OCI-LY3 (cell line): ENCODE measurements around the gene AUTS2.

Experiments
- H2AFZ ChIP-seq: fragments of 200-600, 300-600 bp; shearing (Covaris generic); 2 replicates; pipeline ENCODE4 v1.6.0; 2014; ENCODE audit warnings: antibody characterized with exemption, low read depth, low read length
- H3K27ac ChIP-seq: fragments of 200-600, 300-600 bp; sonication (generic); 2 replicates; pipeline ENCODE4 v1.5.1; 2014; ENCODE audit warnings: mild to moderate bottlenecking, low read length, moderate library complexity, mixed read lengths
- H3K27me3 ChIP-seq: fragments of 200-600, 300-600 bp; sonication (generic); 2 replicates; pipeline ENCODE4 v1.6.1; 2014; ENCODE audit warnings: low read depth, low read length, mixed read lengths
- H3K36me3 ChIP-seq: fragments of 200-600, 300-600 bp; sonication (generic); replicated peaks from 2 replicates; pipeline ENCODE3; 2014; ENCODE audit warnings: low read depth, low read length, mixed read lengths
- H3K4me1 ChIP-seq: fragments of 300-600, 200-600 bp; sonication (generic); 2 replicates; pipeline ENCODE4 v1.6.1; 2014; ENCODE audit warnings: low read length, mixed read lengths
- H3K4me2 ChIP-seq: fragments of 200-600, 300-600 bp; sonication (generic); 2 replicates; pipeline ENCODE4 v1.6.1; 2014; ENCODE audit warnings: low read length, mixed read lengths
- H3K4me3 ChIP-seq: fragments of 300-600, 200-600 bp; sonication (generic); 2 replicates; pipeline ENCODE4 v1.5.1; 2014; ENCODE audit warnings: antibody characterized with exemption, mild to moderate bottlenecking, low read length, moderate library complexity
- H3K79me2 ChIP-seq: fragments of 300-600, 200-600 bp; shearing (Covaris generic); 2 replicates; pipeline ENCODE4 v1.6.1; 2014; ENCODE audit warnings: mild to moderate bottlenecking, low read length, mixed read lengths
- H3K9ac ChIP-seq: fragments of 300-600, 200-600 bp; shearing (Covaris generic); 2 replicates; pipeline ENCODE4 v1.6.0; 2014; ENCODE audit warnings: mild to moderate bottlenecking, low read length, moderate library complexity
- H3K9me3 ChIP-seq: fragments of 200-600, 300-600 bp; shearing (Covaris generic); 2 replicates; pipeline ENCODE4 v1.6.1; 2014; ENCODE audit warnings: low read length, mixed read lengths; ENCODE audit not compliant: insufficient read depth
- H4K20me1 ChIP-seq: fragments of 200-600, 300-600 bp; sonication (generic); 2 replicates; pipeline ENCODE4 v1.6.1; 2016; ENCODE audit warnings: low read length, mixed read lengths; ENCODE audit not compliant: insufficient read depth
- CTCF ChIP-seq: fragments of 200-600, 300-600 bp; sonication (generic); IDR thresholded peaks from 2 replicates; pipeline ENCODE4 v1.5.1; 2014; ENCODE audit warnings: antibody characterized with exemption, low read length, low read depth
- EZH2phosphoT487 ChIP-seq: fragments of 200-600 bp; shearing (Covaris generic); IDR thresholded peaks from 2 replicates; pipeline ENCODE4 v1.6.1; 2018; ENCODE audit warnings: antibody characterized with exemption, mixed run types, low read depth

The AUTS2 gene

DNA sequence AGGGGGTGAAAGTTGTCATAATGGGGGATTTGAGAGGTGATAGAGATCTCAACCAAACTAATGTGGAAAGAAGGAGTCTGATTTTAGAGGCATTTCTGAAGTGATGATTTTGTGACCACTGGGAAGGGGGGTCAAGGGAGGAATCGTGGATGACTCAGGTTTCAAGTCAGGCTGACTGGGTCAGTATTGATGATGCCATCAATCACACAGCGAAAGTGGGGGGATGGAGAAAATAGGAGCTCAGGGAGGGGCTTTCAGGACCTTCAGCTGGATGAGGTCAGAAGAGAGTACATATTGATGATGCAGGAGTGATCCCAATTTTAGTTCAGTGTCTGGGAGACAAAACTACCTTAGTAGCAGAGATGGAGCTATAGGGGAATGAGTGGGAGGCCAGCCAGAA is 852.5 kb downstream of the AUTS2 start:
- Histone ChIP-seq H4K20me1 (no peaks in the 10 kb centered on the region), H3K4me3 (no peak overlapping the region), H3K36me3 (no peaks in the 10 kb centered on the region), H2AFZ (no peak overlapping the region), H3K4me2 (no peak overlapping the region), H3K9ac (no peak overlapping the region), H3K27me3 (no peaks in the 10 kb centered on the region), H3K4me1 (no peaks in the 10 kb centered on the region), H3K79me2 (no peaks in the 10 kb centered on the region), H3K27ac (no peak overlapping the region), H3K9me3 (no peaks in the 10 kb centered on the region)
- TF ChIP-seq EZH2phosphoT487 (no peak), CTCF (no peak)

DNA sequence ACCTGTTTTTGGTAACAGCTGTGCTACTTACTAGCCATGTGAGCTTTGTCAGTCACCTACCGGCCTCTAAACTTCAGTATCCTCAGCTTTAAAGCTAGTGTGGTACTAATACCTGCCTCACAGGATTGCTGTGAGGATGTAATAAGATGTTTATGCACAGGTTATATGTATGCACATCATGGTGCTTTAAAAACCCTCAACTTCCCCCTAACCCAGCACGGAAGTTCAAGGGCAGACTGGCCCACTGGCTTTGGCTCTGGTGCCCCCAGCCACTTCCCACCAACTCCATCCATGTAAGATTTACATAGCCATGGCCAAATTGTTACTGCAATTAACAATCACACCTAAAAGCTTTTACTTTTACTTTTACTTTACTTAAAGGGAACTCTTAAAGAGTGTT is 857.6 kb downstream of the AUTS2 start:
- no peaks in the 10 kb centered on the region for H4K20me1 ChIP-seq
- H3K4me3 ChIP-seq = no peak overlapping the region
- peaks cover 8% of the 10 kb centered on the region; the same call in 1 of the 2 replicates for H3K9me3 ChIP-seq
- H3K4me2 ChIP-seq = no peak overlapping the region
- no peak overlapping the region for H3K27ac ChIP-seq
- no peaks in the 10 kb centered on the region for H3K36me3 ChIP-seq
- no peak overlapping the region for H3K9ac ChIP-seq
- no peak for TF ChIP-seq CTCF
- TF ChIP-seq EZH2phosphoT487 = no peak
- no peaks in the 10 kb centered on the region for H3K79me2 ChIP-seq
- H2AFZ ChIP-seq = no peak overlapping the region
- H3K27me3 ChIP-seq = no peaks in the 10 kb centered on the region
- H3K4me1 ChIP-seq = no peaks in the 10 kb centered on the region

GRCh38 chr7:70456719-70457118 is 858.4 kb downstream of the AUTS2 start:
- Histone ChIP-seq H2AFZ (no peak overlapping the region), H3K4me3 (no peak overlapping the region), H4K20me1 (no peaks in the 10 kb centered on the region), H3K79me2 (no peaks in the 10 kb centered on the region), H3K27me3 (no peaks in the 10 kb centered on the region), H3K9me3 (peaks cover 8% of the 10 kb centered on the region; the same call in 1 of the 2 replicates), H3K4me1 (no peaks in the 10 kb centered on the region), H3K36me3 (no peaks in the 10 kb centered on the region), H3K27ac (no peak overlapping the region), H3K9ac (no peak overlapping the region), H3K4me2 (no peak overlapping the region)
- TF ChIP-seq EZH2phosphoT487 = no peak
- no peak for TF ChIP-seq CTCF

DNA sequence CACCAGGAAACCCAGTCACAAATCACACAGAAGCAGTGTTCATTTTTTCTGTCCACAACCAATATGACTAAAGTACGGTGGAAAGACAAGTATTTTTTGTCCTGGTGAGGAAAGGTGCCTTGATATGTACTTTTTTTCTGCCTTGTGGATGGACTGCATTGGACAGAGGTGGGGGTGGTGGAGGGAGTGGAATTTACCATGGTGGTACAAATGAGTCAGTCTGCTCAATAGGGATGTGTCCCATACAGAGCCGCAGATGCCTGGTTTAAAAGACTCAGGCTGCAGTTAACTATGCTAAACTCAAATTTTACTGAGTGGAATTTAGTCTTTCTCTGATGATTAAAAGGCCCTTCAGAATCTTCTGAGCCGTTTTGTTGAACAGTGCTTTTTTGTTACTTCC is 859.2 kb downstream of the AUTS2 start:
- H3K27ac ChIP-seq = no peak overlapping the region
- H3K9ac ChIP-seq = no peak overlapping the region
- H3K4me2 ChIP-seq = no peak overlapping the region
- H4K20me1 ChIP-seq = no peaks in the 10 kb centered on the region
- no peaks in the 10 kb centered on the region for H3K27me3 ChIP-seq
- no peak for TF ChIP-seq EZH2phosphoT487
- no peak for TF ChIP-seq CTCF
- peaks cover 8% of the 10 kb centered on the region; the same call in 1 of the 2 replicates for H3K9me3 ChIP-seq
- no peaks in the 10 kb centered on the region for H3K79me2 ChIP-seq
- H3K36me3 ChIP-seq = no peaks in the 10 kb centered on the region
- no peak overlapping the region for H2AFZ ChIP-seq
- no peak overlapping the region for H3K4me3 ChIP-seq
- H3K4me1 ChIP-seq = no peaks in the 10 kb centered on the region
